Stimulated activated naive B cell treated with anti-CD40 and anti-IgM and Interleukin-4, amounts not matched to agents 10 μg/mL and 1 μg/mL and 100 μg/mL, for 72 hours (primary cell): ENCODE measurements around the gene ACTMAP.
A peak's percentile ranks its signal among the peaks of the same experiment; 100 is the strongest.

Experiments used
- ATAC-seq, 2 donors: fragments of 150-1000 bp; cut with Tn5 transposase; replicated peaks; 2 replicates each; pipeline ENCODE4 v1.10.0; 2021; ENCODE audit warnings: moderate library complexity in 1 of 2
- DNase-seq: peaks from one replicate; pipeline ENCODE4 v3.0.0; 2021
- H3K27ac Mint-ChIP-seq: one replicate; pipeline ENCODE4 v1.8.0; 2022; ENCODE audit warnings: mild to moderate bottlenecking, mixed read lengths
- H3K27me3 Mint-ChIP-seq, 2 donors: one replicate each; pipeline ENCODE4 v1.8.0; 2022; ENCODE audit warnings: mixed read lengths in 2 of 2
- H3K36me3 Mint-ChIP-seq, 2 donors: one replicate each; pipeline ENCODE4 v1.8.0; 2022; ENCODE audit warnings: mixed read lengths in 2 of 2, mild to moderate bottlenecking in 1 of 2
- H3K4me1 Mint-ChIP-seq, 2 donors: one replicate each; pipeline ENCODE4 v1.8.0; 2022; ENCODE audit warnings: mixed read lengths in 2 of 2, mild to moderate bottlenecking in 1 of 2
- H3K4me3 Mint-ChIP-seq, 2 donors: one replicate each; pipeline ENCODE4 v1.8.0; 2022; ENCODE audit warnings: mild to moderate bottlenecking in 2 of 2, mixed read lengths in 2 of 2, moderate library complexity in 1 of 2
- H3K9me3 Mint-ChIP-seq, 2 donors: one replicate each; pipeline ENCODE4 v1.8.0; 2022; ENCODE audit warnings: mixed read lengths in 2 of 2, mild to moderate bottlenecking in 1 of 2

The ACTMAP gene

DNA sequence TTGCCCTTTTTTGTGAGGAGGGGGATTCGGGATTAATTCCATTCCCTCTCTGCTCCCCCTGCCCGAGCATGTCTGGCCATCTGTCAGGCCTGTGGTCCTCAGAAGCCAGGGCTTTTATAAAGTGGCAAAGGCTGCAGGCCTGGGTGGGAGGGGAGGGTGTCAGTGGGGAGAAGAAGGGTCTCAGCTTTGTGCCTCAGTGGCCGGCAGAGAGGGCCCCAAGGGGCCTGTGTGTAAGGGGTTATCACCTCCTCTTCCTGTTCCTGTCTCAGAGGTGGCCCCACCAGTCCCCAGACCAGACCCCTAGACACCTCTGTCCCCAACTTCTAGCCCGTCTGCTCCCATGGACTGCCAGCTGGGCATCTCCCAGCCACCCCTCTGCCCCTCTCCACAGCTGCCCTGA lies 56.4 kb downstream of the ACTMAP start:
- no peak overlapping the region for H3K4me3 Mint-ChIP-seq
- H3K27me3 Mint-ChIP-seq = no peaks in the 10 kb centered on the region
- ATAC-seq (no peak), DNase-seq (no peak)
- peak overlapping the region; percentile 65 for H3K27ac Mint-ChIP-seq
- peaks cover 12 to 44% of the 10 kb centered on the region in 2 donors for H3K36me3 Mint-ChIP-seq
- no peaks in the 10 kb centered on the region for H3K9me3 Mint-ChIP-seq
- H3K4me1 Mint-ChIP-seq = peaks cover 12 to 17% of the 10 kb centered on the region in 2 donors

DNA sequence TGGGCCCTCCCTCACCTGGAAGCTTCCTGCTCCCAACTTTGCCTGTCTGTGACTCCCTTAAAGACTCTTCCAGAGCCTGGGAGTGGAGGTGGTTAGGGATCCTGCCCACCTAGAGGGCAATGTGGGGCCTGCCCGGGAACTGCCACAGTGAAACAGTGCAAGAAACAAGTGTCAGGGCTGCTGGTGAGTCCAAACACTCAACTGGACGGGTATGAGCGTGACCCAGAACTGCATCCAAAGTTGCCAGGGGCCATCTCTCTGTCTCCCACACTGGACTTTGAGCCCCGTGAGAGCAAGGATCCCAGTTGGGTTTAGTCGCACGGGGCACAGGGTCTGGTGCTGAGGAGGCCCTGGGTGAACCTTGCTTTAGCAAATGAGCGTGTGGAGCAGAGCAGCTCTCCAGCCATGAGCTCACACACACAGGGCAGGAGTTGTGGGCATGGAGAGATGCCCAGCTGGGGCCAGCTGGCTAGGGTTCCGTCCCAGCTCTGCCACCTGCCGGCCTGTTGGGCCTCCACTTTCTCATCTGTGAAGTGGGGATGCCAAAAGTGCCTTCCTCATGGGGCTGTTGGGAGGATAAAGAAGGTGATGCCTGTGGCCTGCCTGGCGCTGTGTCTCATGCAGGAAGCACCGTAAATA lies 57.0 kb downstream of the ACTMAP start:
- ATAC-seq (no peak), DNase-seq (no peak)
- Mint-ChIP-seq H3K27ac (no peak overlapping the region), H3K4me3 (no peak overlapping the region), H3K27me3 (no peaks in the 10 kb centered on the region), H3K36me3 (peaks cover 12 to 41% of the 10 kb centered on the region in 2 donors), H3K9me3 (no peaks in the 10 kb centered on the region), H3K4me1 (peaks cover 12 to 17% of the 10 kb centered on the region in 2 donors)

GRCh38 chr19:40692212-40692551 lies 58.1 kb downstream of the ACTMAP start:
- DNase-seq (no peak), ATAC-seq (no peak)
- H3K4me1 Mint-ChIP-seq = peaks cover 12 to 17% of the 10 kb centered on the region in 2 donors
- no peak overlapping the region for H3K4me3 Mint-ChIP-seq
- H3K9me3 Mint-ChIP-seq = no peaks in the 10 kb centered on the region
- no peak overlapping the region for H3K27ac Mint-ChIP-seq
- H3K27me3 Mint-ChIP-seq = no peaks in the 10 kb centered on the region
- H3K36me3 Mint-ChIP-seq = peaks cover 12 to 38% of the 10 kb centered on the region in 2 donors

- Mint-ChIP-seq H3K4me3 (peak overlapping the region in 1 of 2 donors; percentile 37), H3K27me3 (no peaks in the 10 kb centered on the region), H3K9me3 (no peaks in the 10 kb centered on the region), H3K27ac (peak overlapping the region; percentile 98), H3K36me3 (peaks cover 12 to 32% of the 10 kb centered on the region in 2 donors), H3K4me1 (peaks cover 12 to 17% of the 10 kb centered on the region in 2 donors)
- ATAC-seq (no peak), DNase-seq (no peak)
Observed at GRCh38 chr19:40691421-40692211, 58.7 kb downstream of the ACTMAP start.
